ENCODE measurements around the gene AP3S2.
"Not testable (repeated sequence)": the region's sequence is repeated elsewhere in the genome, so short reads cannot be mapped to it uniquely, and the experiment has no call there.

AP3S2 gene

DNA sequence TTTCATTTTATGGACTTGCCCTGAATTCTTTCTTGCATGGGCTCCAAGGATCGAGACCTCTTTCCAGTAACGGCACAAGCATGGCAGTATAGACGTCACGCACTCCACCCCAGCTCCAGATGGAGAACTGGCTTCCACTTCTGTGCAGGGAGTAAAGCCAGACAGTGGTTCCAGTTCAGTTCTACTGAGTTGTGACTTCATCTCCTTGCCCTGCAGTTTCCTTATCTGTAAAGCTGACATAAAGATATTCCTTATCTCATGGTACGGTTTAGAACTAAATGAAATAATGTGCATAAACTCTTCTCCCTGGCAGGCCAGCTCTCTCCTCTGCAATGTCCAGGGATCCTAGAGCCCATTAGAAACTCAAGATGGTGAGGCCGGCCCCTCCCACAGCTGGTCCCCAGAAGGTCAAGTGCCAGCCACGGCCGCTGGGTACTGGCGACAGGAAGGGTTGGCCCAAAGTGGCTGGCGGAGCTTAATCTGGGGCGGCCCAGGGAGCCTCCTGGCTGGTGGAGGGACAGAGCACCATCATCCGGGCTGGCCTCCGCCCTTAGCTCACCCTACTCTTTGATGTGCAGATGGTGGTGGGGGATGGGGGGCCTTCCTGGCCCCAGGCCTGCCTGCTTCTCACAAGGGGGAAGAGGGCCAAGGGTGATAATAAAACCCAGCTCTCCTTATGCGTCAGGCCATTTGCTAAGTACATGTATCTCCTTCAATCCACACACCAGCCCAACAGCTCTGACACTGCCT is 110.5 kb downstream of the AP3S2 start:
- DNase-seq (ENCODE audit: low read depth in 2 of 2, low spot score in 1 of 2), result no peak

DNA sequence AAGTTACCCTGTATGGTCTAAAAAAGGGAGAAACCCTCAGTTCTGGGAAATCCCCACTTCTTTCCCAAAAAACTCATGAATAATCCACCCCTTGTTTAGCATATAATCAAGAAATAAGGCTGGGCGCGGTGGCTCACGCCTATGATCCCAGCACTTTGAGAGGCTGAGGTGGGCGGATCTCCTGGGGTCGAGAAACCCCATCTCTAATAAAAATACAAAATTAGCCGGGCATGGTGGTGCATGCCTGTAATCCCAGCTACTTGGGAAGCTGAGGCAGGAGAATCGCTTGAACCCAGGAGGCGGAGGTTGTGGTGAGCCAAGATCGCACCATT is 111.2 kb downstream of the AP3S2 start:
- not testable (repeated sequence) for DNase-seq (ENCODE audit: low read depth in 2 of 2, low spot score in 1 of 2)

DNA sequence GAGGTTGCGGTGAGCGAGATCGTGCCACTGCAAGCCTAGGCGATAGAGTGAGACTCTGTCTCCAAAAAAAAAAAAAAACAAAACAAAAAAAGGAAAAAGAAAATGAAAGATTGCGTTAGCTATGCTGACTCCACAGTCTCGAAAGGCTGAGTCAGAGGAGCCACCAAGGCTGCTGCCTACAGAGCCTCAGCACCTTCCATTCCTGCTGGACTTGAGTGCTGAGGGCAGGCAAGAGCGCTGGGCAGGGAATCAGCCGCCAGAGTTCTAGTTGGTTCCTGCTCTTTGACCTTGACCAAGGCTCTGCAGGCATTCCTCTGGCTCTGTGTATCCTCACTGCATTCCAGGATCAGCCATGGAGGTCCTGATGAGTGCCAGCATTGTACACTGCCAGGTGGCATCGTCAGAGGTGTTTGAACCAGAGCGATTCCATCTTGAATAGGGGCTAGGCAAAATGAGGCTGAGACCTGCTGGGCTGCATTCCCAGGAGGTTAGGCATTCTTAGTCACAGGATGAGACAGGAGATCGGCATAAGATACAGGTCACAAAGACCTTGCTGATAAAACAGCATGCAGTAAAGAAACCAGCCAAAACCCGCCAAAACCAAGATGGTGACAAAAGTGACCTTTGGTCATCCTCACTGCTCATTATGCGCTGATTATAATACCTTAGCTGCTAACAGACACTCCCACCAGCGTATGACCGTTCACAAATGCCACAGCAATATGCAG is 111.7 kb downstream of the AP3S2 start:
- DNase-seq (ENCODE audit: low read depth in 2 of 2, low spot score in 1 of 2), result no peak

DNA sequence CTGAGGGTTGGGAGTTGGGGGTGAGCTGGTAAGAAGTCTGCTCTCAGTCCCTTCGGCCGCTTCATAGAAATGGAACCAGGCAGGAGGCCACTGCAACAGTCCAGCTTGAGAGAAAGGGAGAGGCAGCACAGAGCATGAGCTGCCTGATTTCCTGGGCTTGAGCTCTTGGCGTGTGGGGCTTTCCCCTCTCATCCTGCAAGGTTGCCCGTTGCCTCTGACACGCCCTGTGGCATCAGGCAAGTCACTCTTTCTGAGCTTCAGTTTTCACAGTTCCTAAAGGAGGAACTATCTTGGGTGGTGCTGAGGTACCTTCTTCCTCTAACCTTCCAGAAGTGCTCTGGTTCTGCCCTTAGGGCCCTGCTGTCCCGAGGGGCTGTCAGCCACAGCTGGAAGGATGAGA is 112.7 kb downstream of the AP3S2 start:
- DNase-seq (ENCODE audit: low read depth in 2 of 2, low spot score in 1 of 2), result no peak

DNA sequence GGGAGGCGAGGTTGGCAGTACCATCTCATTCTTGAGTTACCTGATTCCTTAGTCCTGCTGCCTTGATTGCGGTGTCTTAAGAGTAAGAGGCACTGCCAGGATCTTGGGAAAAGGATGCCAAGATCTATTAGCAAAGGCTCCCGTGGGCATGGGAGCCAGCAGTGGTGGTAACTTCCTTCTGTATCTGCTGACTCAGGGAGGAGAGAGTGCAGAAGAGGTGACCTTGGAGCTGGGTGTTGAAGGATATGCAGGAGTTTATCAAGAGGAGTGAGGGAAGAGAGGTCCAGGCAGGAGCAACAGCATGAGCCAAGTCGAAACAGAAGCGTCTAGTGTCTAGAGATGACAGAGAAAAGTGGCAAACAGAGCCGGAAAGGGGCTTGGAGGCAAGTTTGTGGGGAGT is 113.2 kb downstream of the AP3S2 start:
- no peak for DNase-seq (ENCODE audit: low read depth in 2 of 2, low spot score in 1 of 2)

Data from stimulated activated CD8-positive, alpha-beta memory T cell treated with anti-CD3 and anti-CD28 coated beads, Interleukin-4, amount 100 ng/mL, for 1 hour (primary cell).